T-helper 2 cell treated with Interferon-gamma antibody and Interleukin-4, amounts not matched to agents 5 μg/mL and 100 μg/mL, for 36 hours (primary cell): ENCODE measurements around the gene PTCD1.
A peak's percentile ranks its signal among the peaks of the same experiment; 100 is the strongest.

Experiments used
- DNase-seq: peaks from one replicate; pipeline ENCODE4 v3.0.0; 2021; ENCODE audit warnings: low spot score
- H3K27ac Mint-ChIP-seq: one replicate; pipeline ENCODE4 v1.8.0; 2021; ENCODE audit warnings: mild to moderate bottlenecking, mixed read lengths
- H3K27me3 Mint-ChIP-seq: one replicate; pipeline ENCODE4 v1.8.0; 2021; ENCODE audit warnings: low read depth, mixed read lengths
- H3K36me3 Mint-ChIP-seq: one replicate; pipeline ENCODE4 v1.8.0; 2021; ENCODE audit warnings: low read depth, mixed read lengths
- H3K4me1 Mint-ChIP-seq: one replicate; pipeline ENCODE4 v1.8.0; 2021; ENCODE audit warnings: low read depth, mixed read lengths
- H3K4me3 Mint-ChIP-seq: one replicate; pipeline ENCODE4 v1.8.0; 2022; ENCODE audit warnings: mild to moderate bottlenecking, moderate library complexity, mixed read lengths
- H3K9me3 Mint-ChIP-seq: one replicate; pipeline ENCODE4 v1.8.0; 2021; ENCODE audit warnings: mixed read lengths

The PTCD1 gene

GRCh38 chr7:99369767-99370391, 68.7 kb downstream of the PTCD1 start:
- Mint-ChIP-seq H3K36me3 (peaks cover 26% of the 10 kb centered on the region), H3K4me3 (no peak overlapping the region), H3K27ac (peak overlapping the region; percentile 36), H3K4me1 (peaks cover 8% of the 10 kb centered on the region), H3K9me3 (no peaks in the 10 kb centered on the region), H3K27me3 (no peaks in the 10 kb centered on the region)
- DNase-seq = no peak

DNA sequence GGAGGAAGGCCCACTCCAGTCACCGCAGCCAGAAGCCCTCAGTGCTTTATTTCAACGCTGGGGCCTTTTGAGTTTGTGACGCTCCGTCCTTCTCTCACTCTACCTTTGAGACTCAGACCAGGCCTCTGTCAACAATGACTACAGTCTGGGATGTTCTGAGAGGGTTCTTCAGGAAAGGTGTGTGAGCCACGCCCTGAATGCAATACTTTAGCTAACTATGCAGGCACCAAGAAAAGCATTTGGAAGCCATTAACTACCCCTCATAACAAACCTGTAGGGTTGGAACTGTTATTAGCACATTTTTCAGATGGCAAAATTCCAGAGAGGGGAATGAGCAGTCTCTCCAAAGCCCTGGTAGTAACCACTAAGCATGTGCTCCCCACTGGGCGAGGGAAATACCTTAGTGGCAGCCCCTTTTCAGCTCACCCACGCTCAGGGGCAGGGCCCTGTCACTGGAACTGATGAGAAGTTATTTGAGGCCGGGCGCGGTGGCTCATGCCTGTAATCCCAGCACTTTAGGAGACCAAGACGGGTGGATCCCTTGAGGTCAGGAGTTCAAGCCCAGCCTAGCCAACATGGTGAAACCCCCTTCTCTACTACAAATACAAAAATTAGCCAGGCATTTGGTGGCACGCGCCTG, 69.7 kb downstream of the PTCD1 start:
- H3K9me3 Mint-ChIP-seq = no peaks in the 10 kb centered on the region
- no peak for DNase-seq
- H3K4me1 Mint-ChIP-seq = peaks cover 8% of the 10 kb centered on the region
- H3K36me3 Mint-ChIP-seq = peaks cover 28% of the 10 kb centered on the region
- no peaks in the 10 kb centered on the region for H3K27me3 Mint-ChIP-seq
- H3K4me3 Mint-ChIP-seq = no peak overlapping the region
- no peak overlapping the region for H3K27ac Mint-ChIP-seq
